Prostate gland (tissue), 2 donors: Measurements from ENCODE around the gene FHOD3. TPM values are rescaled to one million over a fixed set of nuclear protein-coding genes. Genes with fewer than 3 reads are reported as not detected.

Experiments
- DNase-seq: peaks from one replicate; pipeline ENCODE4 v3.0.0-alpha.2; 2019; ENCODE audit warnings: low spot score
- H3K27ac ChIP-seq, 2 donors: fragments of 200-600 bp; sonication (generic); 2 replicates each; pipeline ENCODE4 v1.5.1; 2017 to 2019
- H3K27me3 ChIP-seq: fragments of 200-600 bp; sonication (generic); replicated peaks from 2 replicates; pipeline ENCODE4 v1.5.1; 2019; ENCODE audit not compliant: insufficient read depth
- H3K36me3 ChIP-seq, 2 donors: fragments of 200-600 bp; sonication (generic); 1 replicate in 1 of 2; 2 replicates in 1 of 2; pipeline versions ENCODE4 v1.5.1 to v1.8.1; 2017 to 2019
- H3K4me1 ChIP-seq: fragments of 200-600 bp; sonication (generic); replicated peaks from 2 replicates; pipeline ENCODE4 v1.5.1; 2019
- H3K4me3 ChIP-seq, 2 donors: fragments of 200-600 bp; sonication (generic); 2 replicates each; pipeline ENCODE4 v1.5.1; 2017 to 2019
- H3K9me3 ChIP-seq: fragments of 200-600 bp; sonication (generic); 2 replicates; pipeline ENCODE4 v1.5.1; 2017
- POLR2A ChIP-seq: fragments of 450-650 bp; IDR thresholded peaks from one replicate; pipeline ENCODE4 v1.6.1; 2016; ENCODE audit warnings: antibody characterized with exemption, mild to moderate bottlenecking
- POLR2AphosphoS5 ChIP-seq: sonication (generic); formaldehyde crosslinking; IDR thresholded peaks from one replicate; pipeline ENCODE4 v1.6.1; 2017; ENCODE audit warnings: antibody characterized with exemption
- WGBS: methylation state at CpG from one replicate; pipeline ENCODE4 v1.1.5; 2018; 5-methylcytosine and 5-hydroxymethylcytosine counted together
- intact Hi-C: fragments of 100-400 bp; cut with DNase I; formaldehyde crosslinking; loops from one replicate; pipeline ENCODE4 v1.14.2; 2022
- total RNA-seq, 2 donors: library from RNA; depleted of rRNA; stranded (reverse); fragments of >200 nt; gene quantifications; one replicate each; pipeline ENCODE4 v1.1.0, GENCODE V29; 2016
- TF ChIP-seq, protein P1 (sequence below), 4 experiments: fragments of 200-600 bp in 2 of 4; fragments of 450-650 bp in 2 of 4; sonication (generic) in 2 of 4; IDR thresholded peaks; 1 replicate in 3 of 4; 2 replicates in 1 of 4; pipeline ENCODE4 v1.5.1; 2016 to 2019; ENCODE audit warnings: antibody characterized with exemption in 4 of 4, mild to moderate bottlenecking in 2 of 4, moderate library complexity in 2 of 4

Gene FHOD3
- total RNA-seq, 2 donors from 2014 or later, result 25.1 to 52.5 TPM

DNA sequence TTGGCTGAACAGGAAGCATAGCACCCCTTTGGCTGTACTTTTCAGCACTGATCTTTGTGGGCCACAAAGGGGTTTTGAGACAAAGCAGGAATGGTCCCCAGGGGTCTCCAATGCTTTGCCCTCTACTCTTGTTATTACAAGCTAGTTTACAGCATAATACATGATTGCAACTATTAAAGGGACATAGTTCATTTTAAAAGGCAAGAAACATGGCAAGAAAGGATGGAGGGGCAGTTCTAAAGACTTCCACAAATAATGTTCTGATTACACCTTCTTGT lies 196.6 kb downstream of the FHOD3 start:
- no peak overlapping the region for H3K27ac ChIP-seq
- DNase-seq, result no peak
- H3K9me3 ChIP-seq, result no peaks in the 10 kb centered on the region
- intact Hi-C loops, result loop anchor here (5.0 kb wide), 1 partner anchor 53 kb away; no protein-coding TSS in a partner anchor
- no peaks in the 10 kb centered on the region for H3K4me1 ChIP-seq
- no peak overlapping the region for H3K4me3 ChIP-seq
- TF ChIP-seq POLR2AphosphoS5 (no peak), POLR2A (no peak)
- TF ChIP-seq, protein P1, sequence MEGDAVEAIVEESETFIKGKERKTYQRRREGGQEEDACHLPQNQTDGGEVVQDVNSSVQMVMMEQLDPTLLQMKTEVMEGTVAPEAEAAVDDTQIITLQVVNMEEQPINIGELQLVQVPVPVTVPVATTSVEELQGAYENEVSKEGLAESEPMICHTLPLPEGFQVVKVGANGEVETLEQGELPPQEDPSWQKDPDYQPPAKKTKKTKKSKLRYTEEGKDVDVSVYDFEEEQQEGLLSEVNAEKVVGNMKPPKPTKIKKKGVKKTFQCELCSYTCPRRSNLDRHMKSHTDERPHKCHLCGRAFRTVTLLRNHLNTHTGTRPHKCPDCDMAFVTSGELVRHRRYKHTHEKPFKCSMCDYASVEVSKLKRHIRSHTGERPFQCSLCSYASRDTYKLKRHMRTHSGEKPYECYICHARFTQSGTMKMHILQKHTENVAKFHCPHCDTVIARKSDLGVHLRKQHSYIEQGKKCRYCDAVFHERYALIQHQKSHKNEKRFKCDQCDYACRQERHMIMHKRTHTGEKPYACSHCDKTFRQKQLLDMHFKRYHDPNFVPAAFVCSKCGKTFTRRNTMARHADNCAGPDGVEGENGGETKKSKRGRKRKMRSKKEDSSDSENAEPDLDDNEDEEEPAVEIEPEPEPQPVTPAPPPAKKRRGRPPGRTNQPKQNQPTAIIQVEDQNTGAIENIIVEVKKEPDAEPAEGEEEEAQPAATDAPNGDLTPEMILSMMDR (IDR thresholded peaks at IDR 0.05), result no peak
- no peaks in the 10 kb centered on the region for H3K27me3 ChIP-seq
- no peaks in the 10 kb centered on the region for H3K36me3 ChIP-seq

DNA sequence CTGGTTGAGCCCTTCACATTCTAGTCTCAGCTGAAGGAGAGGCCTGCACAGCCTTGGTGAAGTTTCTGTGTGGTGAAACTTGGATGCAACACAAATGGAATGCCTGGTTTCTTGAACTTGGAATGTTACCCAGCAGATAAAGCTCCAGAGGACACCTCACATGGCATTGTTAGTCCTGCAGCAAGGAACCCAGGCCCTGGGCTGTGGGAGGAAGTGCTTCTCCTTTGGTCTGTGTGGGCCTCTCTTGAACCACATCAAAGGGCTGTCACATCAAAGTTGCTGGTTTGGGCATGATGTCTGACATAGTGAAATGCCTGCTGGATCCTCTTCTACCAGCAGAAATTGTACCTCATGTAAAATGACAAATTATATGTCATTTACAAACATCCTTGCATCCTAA lies 198.5 kb downstream of the FHOD3 start:
- no peak for TF ChIP-seq POLR2AphosphoS5
- TF ChIP-seq, protein P1 (IDR thresholded peaks at IDR 0.05), result no peak
- no peak for TF ChIP-seq POLR2A
- Histone ChIP-seq H3K4me3 (no peak overlapping the region), H3K9me3 (no peaks in the 10 kb centered on the region), H3K27ac (no peak overlapping the region), H3K36me3 (no peaks in the 10 kb centered on the region), H3K4me1 (no peaks in the 10 kb centered on the region), H3K27me3 (no peaks in the 10 kb centered on the region)
- no peak for DNase-seq
- intact Hi-C loops, result no loop called here

DNA sequence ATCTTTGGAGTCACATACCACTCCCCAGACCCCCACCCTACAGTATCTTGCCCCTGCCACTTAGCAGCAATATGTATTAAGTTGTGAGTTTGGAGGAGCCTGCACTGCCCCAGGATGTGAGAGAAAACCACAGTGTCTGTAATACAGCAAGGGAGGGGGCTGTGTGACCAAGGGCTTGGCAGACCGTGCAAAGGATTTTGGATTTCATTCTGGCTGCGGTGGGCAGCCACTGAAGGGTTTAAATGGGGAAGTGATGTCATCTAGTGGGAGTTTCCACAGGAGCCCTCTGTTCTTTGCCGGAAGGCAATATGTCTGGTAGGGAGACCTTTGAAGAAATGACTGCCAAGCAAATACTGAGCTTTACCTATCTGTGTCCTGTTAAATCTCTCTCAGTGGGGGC lies 202.4 kb downstream of the FHOD3 start:
- TF ChIP-seq, protein P1 (IDR thresholded peaks at IDR 0.05), result no peak
- TF ChIP-seq POLR2AphosphoS5 (no peak), POLR2A (no peak)
- no peaks in the 10 kb centered on the region for H3K27me3 ChIP-seq
- no peak overlapping the region for H3K27ac ChIP-seq
- H3K36me3 ChIP-seq, result no peaks in the 10 kb centered on the region
- 57% methylated on average over 3 of the region's 3 CpGs for WGBS
- intact Hi-C loops, result no loop called here
- H3K9me3 ChIP-seq, result no peaks in the 10 kb centered on the region
- DNase-seq, result no peak
- H3K4me1 ChIP-seq, result no peaks in the 10 kb centered on the region
- H3K4me3 ChIP-seq, result no peak overlapping the region

DNA sequence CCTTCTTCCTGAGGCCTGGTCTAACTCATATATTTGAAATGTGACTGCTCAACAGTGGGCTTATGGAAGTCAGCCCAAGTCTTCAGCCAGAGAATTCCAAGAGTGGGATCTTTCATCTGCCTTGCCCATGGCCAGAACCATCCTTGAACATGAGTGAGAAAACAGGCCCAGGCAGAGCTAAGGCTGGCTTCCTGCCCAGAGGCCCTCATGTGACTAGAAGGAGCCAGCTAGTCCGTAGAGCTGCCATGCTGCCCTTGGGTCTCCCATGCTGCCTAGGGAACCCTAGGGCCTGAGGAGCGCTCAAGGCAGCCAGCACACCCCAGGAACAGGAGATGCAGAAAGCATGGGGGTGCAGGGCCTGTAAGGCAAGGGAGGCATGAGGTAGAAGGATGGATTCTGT lies 203.6 kb downstream of the FHOD3 start:
- H3K27me3 ChIP-seq, result no peaks in the 10 kb centered on the region
- no peak for DNase-seq
- H3K36me3 ChIP-seq, result no peaks in the 10 kb centered on the region
- H3K27ac ChIP-seq, result no peak overlapping the region
- H3K4me1 ChIP-seq, result no peaks in the 10 kb centered on the region
- no peak overlapping the region for H3K4me3 ChIP-seq
- H3K9me3 ChIP-seq, result no peaks in the 10 kb centered on the region
- TF ChIP-seq POLR2AphosphoS5 (no peak), POLR2A (no peak)
- TF ChIP-seq, protein P1 (IDR thresholded peaks at IDR 0.05), result no peak
- intact Hi-C loops, result no loop called here
- 75% methylated on average over 2 of the region's 2 CpGs for WGBS

DNA sequence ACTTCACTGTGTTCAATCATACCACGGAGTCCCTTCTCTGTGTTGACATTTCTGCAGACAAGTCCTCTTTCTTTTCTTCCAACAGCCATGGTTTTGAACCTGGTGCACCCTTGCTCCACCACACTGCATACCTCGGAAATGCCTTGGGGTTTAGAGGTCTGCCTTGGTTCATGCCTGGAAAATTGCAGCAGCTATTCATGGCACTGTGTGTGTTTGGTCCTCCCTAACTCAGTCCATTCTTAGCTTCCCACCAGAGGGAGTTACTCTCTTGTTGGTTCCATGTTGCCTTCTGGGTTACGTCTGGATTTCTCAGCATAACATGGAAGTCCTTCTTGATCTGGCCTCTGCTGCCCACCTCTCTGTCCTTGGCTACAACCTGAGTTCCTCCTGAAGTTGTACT lies 206.0 kb downstream of the FHOD3 start:
- Histone ChIP-seq H3K36me3 (no peaks in the 10 kb centered on the region), H3K9me3 (no peaks in the 10 kb centered on the region), H3K27ac (no peak overlapping the region), H3K4me3 (no peak overlapping the region), H3K27me3 (no peaks in the 10 kb centered on the region), H3K4me1 (no peaks in the 10 kb centered on the region)
- DNase-seq, result no peak
- 72% methylated on average over 3 of the region's 3 CpGs for WGBS
- TF ChIP-seq POLR2AphosphoS5 (no peak), POLR2A (no peak)
- TF ChIP-seq, protein P1 (IDR thresholded peaks at IDR 0.05), result no peak
- intact Hi-C loops, result no loop called here
